H1 (cell line): ENCODE results near the gene LSR. TPM values are rescaled to one million over a fixed set of nuclear protein-coding genes. Genes with fewer than 3 reads are reported as not detected.

Source experiments
- CBX8 ChIP-seq: fragments of 300-800, 300-1000 bp; sonication (generic); IDR thresholded peaks from 2 replicates; pipeline ENCODE4 v1.7.1; 2016; ENCODE audit warnings: low read depth, low read length, borderline replicate concordance
- CTBP2 ChIP-seq: IDR thresholded peaks from 2 replicates; pipeline ENCODE4 v1.7.0; 2011; ENCODE audit warnings: borderline replicate concordance, mild to moderate bottlenecking, moderate library complexity, mixed read lengths, low read length; ENCODE audit not compliant: insufficient read depth, insufficient read length
- GABPA ChIP-seq: IDR thresholded peaks from 2 replicates; pipeline ENCODE4 v1.6.1; 2011; ENCODE audit warnings: mild to moderate bottlenecking, low read length, moderate library complexity, borderline replicate concordance; ENCODE audit not compliant: insufficient read depth
- MAFK ChIP-seq: IDR thresholded peaks from 2 replicates; pipeline ENCODE4 v1.6.1; 2012; ENCODE audit warnings: low read depth, mild to moderate bottlenecking, improper control_type of control experiment, low read length
- polyA plus RNA-seq, 7 experiments: library from polyadenylated mRNA; depleted of rRNA in 3 of 7; stranded (reverse) in 5 of 7; unstranded in 2 of 7; fragments of >200 nt in 5 of 7; fragments of 200-250 nt in 2 of 7; gene quantifications; 1 replicate in 5 of 7; 2 replicates in 1 of 7; 4 replicates in 1 of 7; pipeline versions ENCODE4 v1.2.1 to v1.2.3, GENCODE V29; 2011 to 2013; ENCODE audit warnings: missing spikeins in 2 of 7, mixed read lengths in 2 of 7
- total RNA-seq: library from RNA; stranded (reverse); fragmentation: NEBNext Ultra II Directional; extraction: Animal tissue kit (Norgen Biotek cat#: 25700); gene quantifications from 2 replicates; pipeline ENCODE4 v1.2.1, GENCODE V29; 2021

Gene LSR
- total and polyA plus RNA-seq, 2 of the 8 experiments (the other 6 are each of a cell fraction or from before 2014, with no cell fraction given) = 159 to 186 TPM

DNA sequence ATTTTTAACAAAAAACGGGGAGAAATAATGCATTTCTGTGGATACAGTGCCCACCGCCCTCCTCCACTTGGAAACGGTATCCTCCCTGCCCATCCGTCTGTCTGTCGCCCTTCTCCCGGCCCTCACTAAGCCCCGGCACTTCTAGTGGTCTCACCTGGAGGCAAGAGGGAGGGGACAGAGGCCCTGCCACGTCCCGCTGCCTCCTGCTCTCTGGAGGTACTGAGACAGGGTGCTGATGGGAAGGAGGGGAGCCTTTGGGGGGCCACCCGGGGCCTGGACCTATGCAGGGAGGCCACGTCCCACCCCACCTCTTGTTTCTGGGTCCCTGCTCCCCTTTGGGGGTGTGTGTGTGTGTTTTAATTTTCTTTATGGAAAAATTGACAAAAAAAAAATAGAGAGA, 30.6 kb downstream of the LSR start (continued):
- no peak for TF ChIP-seq CBX8
- no peak for TF ChIP-seq MAFK
- TF ChIP-seq GABPA = no peak
- no peak for TF ChIP-seq CTBP2
